HPDE6-E6E7 (cell line): ENCODE results near the gene KLRD1.
A peak's percentile ranks its signal among the peaks of the same experiment; 100 is the strongest.
"Not testable (repeated sequence)": the region's sequence is repeated elsewhere in the genome, so short reads cannot be mapped to it uniquely, and the experiment has no call there.

Experiments
- DNase-seq: peaks from one replicate; pipeline ENCODE4 v3.0.0; 2011; ENCODE audit warnings: missing footprints; ENCODE audit errors: extremely low spot score

The KLRD1 gene

GRCh38 chr12:10307630-10308029 is at the start of gene KLRD1:
Gene KLRD1 (plus strand): TSS chr12:10307870. CDS start chr12:10308078, 208 bp downstream.
- DNase-seq = no peak

DNA sequence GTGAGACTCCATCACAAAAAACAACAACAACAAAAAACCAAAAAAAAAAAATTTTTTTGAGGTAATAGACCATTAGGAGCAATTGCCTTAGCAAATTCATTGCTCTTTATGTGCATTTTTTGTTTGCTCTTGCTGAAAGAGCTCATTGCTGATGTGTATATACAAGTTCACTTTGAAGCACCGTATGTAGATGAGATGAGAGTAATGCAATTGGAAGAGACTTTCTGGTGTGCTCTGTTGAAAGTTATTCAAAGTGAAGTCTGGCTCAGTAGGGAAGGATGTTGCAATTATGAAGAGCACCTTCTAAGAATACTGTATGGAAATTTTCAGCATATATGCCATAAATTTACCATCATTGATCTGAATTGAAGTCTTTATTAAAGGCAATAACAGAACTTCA is 46.7 kb upstream of the KLRD1 start:
- no peak for DNase-seq

DNA sequence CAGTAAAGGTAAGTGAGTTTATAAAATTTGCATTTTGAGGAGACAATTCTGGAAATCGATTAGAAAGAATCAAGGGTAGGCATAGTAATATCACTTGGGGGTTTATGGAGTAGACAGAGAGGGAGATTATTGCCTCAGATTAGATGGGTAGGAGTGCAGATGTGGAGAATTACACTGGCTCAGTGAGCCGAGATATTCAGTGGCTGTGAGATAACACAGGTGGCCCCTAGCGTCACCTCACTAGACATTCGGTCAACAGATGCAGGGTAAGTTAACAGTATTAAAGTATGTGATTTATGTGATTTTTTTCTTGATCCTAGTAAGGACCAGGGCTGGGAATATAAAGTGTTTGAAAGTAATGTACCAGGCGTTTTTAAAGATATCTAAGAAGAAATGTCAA is 39.6 kb upstream of the KLRD1 start:
- DNase-seq = no peak

DNA sequence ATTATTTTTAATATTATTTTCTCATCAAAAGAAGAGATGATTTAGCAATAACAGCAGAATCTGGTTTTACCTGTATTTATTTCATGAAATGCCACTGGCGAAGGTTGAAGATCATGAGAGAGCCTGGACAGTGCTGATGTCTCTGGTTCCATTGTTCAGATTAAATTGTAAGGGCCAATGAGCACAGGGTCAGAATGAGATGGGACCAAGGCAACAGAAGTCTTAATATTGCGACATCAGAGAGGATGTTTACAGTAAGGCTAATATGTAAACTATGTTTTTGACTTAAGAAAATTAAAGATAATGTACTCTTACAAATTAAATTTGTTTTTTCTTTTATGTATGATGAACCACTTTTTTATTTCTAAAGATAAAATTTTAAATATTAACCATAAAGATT is 35.2 kb upstream of the KLRD1 start:
- DNase-seq = no peak

- no peak for DNase-seq
Observed at GRCh38 chr12:10276774-10277173, 30.9 kb upstream of the KLRD1 start.

DNA sequence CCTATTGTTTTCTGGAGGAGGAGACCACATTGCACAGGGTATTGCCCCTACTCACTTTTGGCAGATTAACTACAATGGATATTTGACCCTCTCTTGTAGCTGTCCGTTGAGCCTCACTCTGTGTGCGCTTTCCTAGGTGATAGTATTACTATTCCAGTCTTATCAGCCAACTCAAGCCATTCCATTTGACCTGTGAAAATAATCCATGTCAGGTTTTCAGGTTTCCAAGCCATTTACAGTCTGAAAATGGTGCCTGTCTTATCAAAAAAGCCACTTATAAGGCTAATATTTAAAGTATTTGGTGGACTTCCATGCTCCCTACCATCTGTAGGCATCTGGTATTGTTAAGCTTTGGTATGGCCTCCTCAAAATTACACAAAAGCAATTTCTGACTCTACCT is 29.6 kb upstream of the KLRD1 start:
- no peak for DNase-seq

- DNase-seq = no peak
Observed at GRCh38 chr12:10279937-10280336, 27.7 kb upstream of the KLRD1 start.

DNA sequence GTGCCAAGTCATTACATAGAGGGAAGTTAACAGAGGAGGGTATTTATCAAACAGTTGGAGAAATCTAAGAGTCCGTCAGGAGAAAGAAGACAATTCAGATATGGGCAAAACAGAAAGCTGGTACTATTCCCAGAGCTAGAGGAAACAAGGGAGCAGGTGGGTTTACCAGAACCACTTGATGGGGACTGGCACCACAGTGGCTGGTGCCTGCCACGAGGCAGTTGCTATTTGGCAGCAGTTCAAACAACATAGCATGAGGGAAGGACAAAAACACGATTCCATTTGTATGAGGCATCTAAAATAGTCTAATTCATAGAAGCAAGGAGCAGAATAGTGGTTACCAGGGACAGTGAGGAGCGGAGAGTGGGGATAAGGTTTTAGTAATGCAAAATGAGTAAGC is 24.6 kb upstream of the KLRD1 start:
- no peak for DNase-seq

GRCh38 chr12:10285919-10286318 is 21.8 kb upstream of the KLRD1 start:
- DNase-seq = no peak

DNA sequence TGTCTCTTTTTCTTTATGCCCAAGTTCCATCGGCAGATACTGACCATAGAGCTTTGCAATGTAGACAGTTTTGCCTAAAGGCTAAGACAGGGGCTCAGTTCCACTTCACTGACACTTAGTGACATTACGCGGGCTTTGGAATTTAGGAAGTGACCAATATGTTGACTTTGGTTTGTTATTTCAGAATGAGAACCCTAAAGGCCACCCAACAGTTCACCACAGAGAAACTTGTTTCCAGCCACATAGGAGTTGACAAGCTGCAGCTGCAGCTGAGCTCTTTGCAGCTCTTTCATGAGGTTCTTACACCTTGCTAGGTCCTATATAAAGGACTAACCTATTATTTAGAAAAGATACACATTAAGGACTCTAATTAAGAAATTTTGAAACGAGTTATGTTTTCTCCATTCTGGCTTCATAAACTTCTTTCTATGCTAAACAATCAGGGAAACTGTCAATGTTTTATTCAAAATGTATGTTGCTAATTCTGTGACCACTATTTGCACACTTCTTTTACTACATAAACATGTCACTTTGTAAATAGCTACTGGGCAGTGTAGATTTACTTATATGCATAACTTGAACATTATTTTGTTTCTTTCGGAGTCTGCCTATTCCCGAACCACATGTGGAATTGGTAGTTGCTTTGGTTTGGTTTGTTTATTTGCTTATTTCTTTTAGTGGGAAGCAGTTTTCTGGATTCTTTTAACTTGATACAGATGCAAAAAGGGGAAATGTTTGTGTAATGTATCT is 18.5 kb upstream of the KLRD1 start:
- no peak for DNase-seq

GRCh38 chr12:10291030-10291429 is 16.6 kb upstream of the KLRD1 start:
- DNase-seq = no peak

DNA sequence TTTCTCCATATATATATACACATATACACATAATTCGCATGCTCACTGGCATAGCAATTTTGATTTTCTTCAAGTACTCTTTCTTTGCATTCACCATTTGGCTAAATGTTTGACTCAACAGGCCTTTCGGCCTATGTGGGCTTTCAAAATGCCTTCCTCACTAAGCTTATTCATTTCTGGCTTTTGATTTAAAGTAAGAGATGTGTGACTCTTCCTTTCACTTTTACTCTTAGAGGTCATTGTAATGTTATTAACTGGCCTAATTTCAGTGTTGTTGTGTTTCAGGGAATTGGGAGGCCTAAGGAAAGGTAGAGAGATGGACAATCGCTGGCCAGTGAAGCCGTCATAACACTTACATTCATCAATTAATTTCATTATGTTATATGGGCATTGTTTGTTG is 14.5 kb upstream of the KLRD1 start:
- DNase-seq = no peak

- DNase-seq = no peak
Observed at GRCh38 chr12:10293570-10294227, 14.0 kb upstream of the KLRD1 start.

GRCh38 chr12:10301103-10301502 is 6.6 kb upstream of the KLRD1 start:
- no peak for DNase-seq

DNA sequence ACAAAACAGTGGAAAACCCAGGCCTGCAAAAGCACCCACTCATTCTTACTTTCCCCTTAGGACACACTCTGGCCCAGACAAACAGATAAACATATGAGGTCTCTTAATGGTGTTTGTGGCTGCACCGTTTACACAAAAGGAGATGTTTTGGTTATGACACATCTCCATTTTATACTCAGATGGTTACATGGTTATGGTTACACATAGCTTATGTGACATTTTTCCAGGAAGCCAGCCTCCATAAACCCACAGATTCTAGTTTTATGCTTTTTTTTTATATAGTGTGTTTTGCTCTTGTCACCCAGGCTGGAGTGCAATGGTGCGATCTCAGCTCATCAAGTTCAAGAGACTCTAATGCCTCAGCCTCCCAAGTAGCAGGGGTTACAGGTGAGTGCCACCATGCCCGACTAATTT is 3.5 kb upstream of the KLRD1 start:
- no peak for DNase-seq

DNA sequence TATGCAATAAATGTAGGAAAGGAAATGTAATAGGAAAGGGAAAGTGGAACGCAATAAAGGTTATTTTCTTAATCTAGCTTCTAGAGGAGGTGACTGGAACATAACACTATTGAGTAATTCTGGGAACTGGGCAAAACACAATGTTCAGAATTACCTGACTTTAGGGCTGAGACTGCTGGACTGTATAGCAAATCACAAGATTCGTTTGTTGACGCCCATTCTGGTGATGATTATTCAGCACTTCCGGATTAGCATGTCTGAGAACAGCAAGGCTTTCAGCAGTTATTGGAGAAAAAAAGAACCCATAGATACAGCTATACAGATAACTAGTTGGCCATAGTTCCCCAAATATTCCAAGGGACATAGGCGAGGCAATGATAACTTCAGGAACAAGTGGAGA is 2.3 kb upstream of the KLRD1 start:
- DNase-seq = no peak

DNA sequence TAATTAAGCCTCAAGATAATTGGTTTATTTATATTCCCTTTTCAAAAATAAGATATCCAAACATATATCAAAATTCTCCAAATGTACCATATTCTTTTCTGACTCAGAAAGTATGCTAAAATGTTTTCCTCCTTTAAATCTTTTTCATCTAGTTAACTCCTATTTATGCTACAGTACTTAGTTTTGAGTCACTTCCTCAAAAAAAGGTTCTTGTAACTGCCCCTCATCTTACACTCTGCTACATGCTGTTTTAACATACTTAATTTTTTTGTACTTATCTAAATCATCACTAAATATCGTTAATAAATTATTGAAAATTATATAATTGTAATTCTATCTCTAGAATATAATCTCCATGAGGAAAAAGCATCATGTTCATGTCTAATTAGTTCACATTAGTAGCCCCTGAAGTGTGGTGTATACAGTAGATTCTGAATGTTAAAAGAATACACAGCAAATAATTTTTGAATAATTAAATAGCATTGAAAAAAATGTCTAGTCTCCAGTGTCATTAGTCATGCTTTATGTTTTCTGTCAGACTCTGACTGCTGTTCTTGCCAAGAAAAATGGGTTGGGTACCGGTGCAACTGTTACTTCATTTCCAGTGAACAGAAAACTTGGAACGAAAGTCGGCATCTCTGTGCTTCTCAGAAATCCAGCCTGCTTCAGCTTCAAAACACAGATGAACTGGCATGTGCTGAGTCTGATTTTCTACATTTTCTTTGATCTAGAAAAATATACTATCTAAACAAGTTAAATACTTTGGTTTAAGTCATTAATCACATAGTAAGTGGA is 3.5 kb downstream of the KLRD1 start:
- peak; percentile 8 for DNase-seq

- DNase-seq = no peak
Observed at GRCh38 chr12:10319388-10319787, 11.7 kb downstream of the KLRD1 start.

DNA sequence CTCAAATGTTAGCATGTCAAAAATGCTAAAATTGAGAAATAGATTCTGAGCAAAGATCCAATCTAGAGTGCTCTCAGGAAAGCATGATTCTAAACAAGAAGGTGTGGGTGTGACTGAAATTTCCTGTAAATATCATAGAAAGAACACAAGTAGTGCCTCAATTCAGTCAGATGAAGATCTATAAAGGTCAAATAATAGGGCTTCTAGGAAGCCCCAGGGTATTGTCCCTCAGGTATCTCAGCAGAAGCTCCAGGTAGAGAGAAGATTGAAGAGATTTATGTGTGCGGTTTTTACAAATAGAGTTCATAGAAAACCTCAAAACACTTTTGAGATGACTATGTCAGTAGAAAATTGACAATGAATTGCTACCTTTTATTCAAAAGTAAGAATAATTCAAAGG is 13.0 kb downstream of the KLRD1 start:
- DNase-seq = no peak

DNA sequence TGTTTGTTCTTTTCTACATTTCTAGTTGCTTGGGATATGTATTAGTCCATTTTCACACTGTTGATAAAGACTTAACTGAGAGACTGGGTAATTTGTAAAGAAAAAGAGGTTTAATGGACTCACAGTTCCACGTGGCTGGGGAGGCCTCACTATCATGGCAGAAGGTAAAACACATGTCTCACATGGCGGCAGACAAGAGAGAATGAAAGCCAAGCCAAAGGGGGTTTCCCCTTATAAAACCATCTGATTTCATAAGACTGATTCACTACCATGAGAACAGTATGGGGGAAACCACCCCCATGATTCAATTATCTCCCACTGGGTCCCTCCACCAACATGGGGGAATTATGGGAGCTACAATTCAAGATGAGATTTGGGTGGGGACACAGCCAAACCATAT is 21.0 kb downstream of the KLRD1 start:
- not testable (repeated sequence) for DNase-seq

DNA sequence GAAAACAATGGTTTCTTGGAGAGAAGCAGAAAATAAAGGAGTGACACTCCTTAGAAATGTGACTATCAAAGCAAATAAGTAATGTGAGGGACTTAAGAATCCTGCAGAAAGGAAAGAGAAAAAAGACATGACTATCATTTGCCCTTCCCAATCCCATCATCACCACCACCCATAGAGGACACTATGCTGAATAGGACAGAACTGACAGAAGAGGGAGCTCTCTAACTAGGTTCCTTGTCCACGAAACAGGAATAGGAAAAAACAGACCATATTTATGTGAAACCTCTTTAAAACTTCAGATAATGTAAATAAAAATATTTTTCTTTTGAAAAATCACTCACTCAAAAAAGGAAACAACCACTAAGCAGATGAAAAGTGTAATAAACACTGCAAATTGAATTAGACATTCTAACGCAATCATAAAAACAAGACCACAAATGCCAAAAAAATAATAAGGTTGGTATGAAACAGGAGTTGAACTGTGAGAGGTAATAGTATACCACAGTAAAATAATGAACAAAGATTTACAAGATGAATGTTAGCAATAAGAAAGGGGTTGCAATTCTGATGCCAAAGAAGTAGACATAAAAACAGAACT is 24.1 kb downstream of the KLRD1 start:
- peak; percentile 67 for DNase-seq

DNA sequence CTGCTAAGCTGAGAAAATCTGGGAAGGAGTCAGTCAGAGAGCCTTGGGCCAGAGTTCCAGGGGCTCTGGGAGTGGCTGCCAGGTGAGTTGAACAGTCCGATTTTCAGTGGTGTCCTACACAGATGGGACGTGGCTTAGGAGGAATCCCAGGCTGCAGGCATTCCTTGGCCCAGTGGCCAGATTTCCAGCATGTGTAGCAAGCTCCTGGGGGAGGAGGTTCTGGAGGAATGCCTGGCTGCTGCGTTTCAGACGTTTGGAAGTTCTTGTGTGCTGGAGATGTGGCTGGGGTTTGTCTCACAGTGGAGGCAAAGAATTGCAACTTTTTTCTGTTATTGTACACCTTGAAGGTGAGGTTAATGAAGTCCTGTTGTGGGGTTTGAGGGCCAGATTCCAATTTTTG is 28.5 kb downstream of the KLRD1 start:
- DNase-seq = not testable (repeated sequence)
